SK-N-SH (cell line): Measurements from ENCODE around the gene FBXW5. TPM values are rescaled to one million over a fixed set of nuclear protein-coding genes. Genes with fewer than 3 reads are reported as not detected.

ENCODE experiments used
- CTCF ChIA-PET: fragments of 300-600, 350-600 bp; formaldehyde crosslinking; extraction: SDS; loops from one replicate; lab custom pipeline; 2021; lab: Yijun Ruan, JAX
- POLR2A ChIA-PET: fragments of 350-600 bp; sonication (Branson Sonifier 250); formaldehyde crosslinking; extraction: SDS; loops from one replicate; lab custom pipeline; 2020; ENCODE audit warnings: antibody characterized with exemption, inconsistent platforms; lab: Yijun Ruan, JAX
- DNase-seq: peaks from one replicate; pipeline ENCODE4 v3.0.0; 2012
- H2AFZ ChIP-seq: fragments of 200-600 bp; sonication (generic); 2 replicates; pipeline ENCODE4 v1.8.1; 2016; ENCODE audit warnings: antibody characterized with exemption, mild to moderate bottlenecking, low read depth
- H3F3A ChIP-seq: fragments of 200-600 bp; sonication (generic); replicated peaks from 2 replicates; pipeline ENCODE3; 2016; ENCODE audit warnings: antibody characterized with exemption, mild to moderate bottlenecking; ENCODE audit not compliant: insufficient read depth
- H3K27ac ChIP-seq, 2 experiments: fragments of 200-500 bp in 1 of 2; fragments of 200-600 bp in 1 of 2; sonication (Bioruptor generic) in 1 of 2; sonication (generic), shearing (Covaris generic) in 1 of 2; 2 replicates each; pipeline versions ENCODE4 v1.5.1 to v1.6.1; 2014 to 2016; ENCODE audit warnings: low read depth in 2 of 2, inconsistent platforms in 1 of 2, low read length in 1 of 2, mild to moderate bottlenecking in 1 of 2, mixed read lengths in 1 of 2
- H3K27me3 ChIP-seq: fragments of 200-600 bp; sonication (generic), shearing (Covaris generic); 2 replicates; pipeline ENCODE4 v1.6.1; 2016; ENCODE audit warnings: mixed run types; ENCODE audit not compliant: insufficient read depth
- H3K36me3 ChIP-seq, 2 experiments: fragments of 200-500 bp in 1 of 2; fragments of 200-600 bp in 1 of 2; sonication (Bioruptor generic) in 1 of 2; sonication (generic) in 1 of 2; replicated peaks in 1 of 2; 2 replicates each; pipeline versions ENCODE3 to v1.5.1; 2014 to 2016; ENCODE audit warnings: low read length in 1 of 2, mild to moderate bottlenecking in 1 of 2; ENCODE audit not compliant: insufficient read depth in 2 of 2, control insufficient read depth in 1 of 2
- H3K4me1 ChIP-seq, 2 experiments: fragments of 200-500 bp in 1 of 2; fragments of 200-600 bp in 1 of 2; sonication (Bioruptor generic) in 1 of 2; sonication (generic), shearing (Covaris generic) in 1 of 2; 2 replicates each; pipeline versions ENCODE4 v1.5.1 to v1.6.1; 2014 to 2016; ENCODE audit warnings: low read depth in 1 of 2, low read length in 1 of 2, mixed run types in 1 of 2; ENCODE audit not compliant: insufficient read depth in 2 of 2, control insufficient read depth in 1 of 2
- H3K4me2 ChIP-seq: fragments of 200-600 bp; sonication (generic), shearing (Covaris generic); 2 replicates; pipeline ENCODE4 v1.6.1; 2017; ENCODE audit warnings: mixed run types
- H3K4me3 ChIP-seq, 2 experiments: fragments of 200-500 bp in 1 of 2; fragments of 200-600 bp in 1 of 2; sonication (Bioruptor generic) in 1 of 2; sonication (generic), shearing (Covaris generic) in 1 of 2; 2 replicates each; pipeline versions ENCODE4 v1.5.1 to v1.8.1; 2014 to 2016; ENCODE audit warnings: low read depth in 2 of 2, inconsistent platforms in 1 of 2, low read length in 1 of 2, mild to moderate bottlenecking in 1 of 2, mixed read lengths in 1 of 2, moderate library complexity in 1 of 2
- H3K79me2 ChIP-seq: fragments of 200-600 bp; sonication (generic); 2 replicates; pipeline ENCODE4 v1.8.1; 2017; ENCODE audit warnings: mild to moderate bottlenecking; ENCODE audit not compliant: insufficient read depth
- H3K9ac ChIP-seq: fragments of 200-600 bp; sonication (generic); 2 replicates; pipeline ENCODE4 v1.6.1; 2017; ENCODE audit warnings: mixed run types
- H3K9me2 ChIP-seq: fragments of 200-600 bp; sonication (generic); 2 replicates; pipeline ENCODE4 v1.6.1; 2017; ENCODE audit warnings: mixed run types
- H3K9me3 ChIP-seq: fragments of 200-600 bp; sonication (generic); 2 replicates; pipeline ENCODE4 v1.6.1; 2017; ENCODE audit warnings: mixed run types, mild to moderate bottlenecking, moderate library complexity
- H4K20me1 ChIP-seq: fragments of 200-600 bp; sonication (generic); 2 replicates; pipeline ENCODE4 v1.6.1; 2017; ENCODE audit warnings: mild to moderate bottlenecking, mixed run types; ENCODE audit not compliant: insufficient read depth
- ELF1 ChIP-seq: IDR thresholded peaks from 2 replicates; pipeline ENCODE4 v1.4.0; 2012
- EP300 ChIP-seq, 2 experiments: IDR thresholded peaks; 2 replicates each; pipeline versions ENCODE4 v1.4.0 to v1.6.1; 2012; ENCODE audit warnings: borderline replicate concordance in 1 of 2, low read depth in 1 of 2, low read length in 1 of 2
- EZH2phosphoT487 ChIP-seq: fragments of 200-600 bp; sonication (generic); IDR thresholded peaks from 2 replicates; pipeline ENCODE4 v1.6.1; 2017; ENCODE audit warnings: low read depth, mixed run types, mild to moderate bottlenecking, antibody characterized with exemption, moderate library complexity, borderline replicate concordance
- FOSL2 ChIP-seq: IDR thresholded peaks from 2 replicates; pipeline ENCODE4 v1.4.0; 2012; ENCODE audit warnings: low read depth, mild to moderate bottlenecking, moderate library complexity, borderline replicate concordance
- FOXJ3 ChIP-seq: sonication (generic); formaldehyde crosslinking; IDR thresholded peaks from 2 replicates; pipeline ENCODE4 v1.5.1; 2020; ENCODE audit warnings: mild to moderate bottlenecking, missing genetic modification reagents
- JUND ChIP-seq: IDR thresholded peaks from 2 replicates; pipeline ENCODE4 v1.4.0; 2012
- NFIC ChIP-seq: IDR thresholded peaks from 2 replicates; pipeline ENCODE4 v1.4.0; 2012; ENCODE audit warnings: borderline replicate concordance
- NRF1 ChIP-seq: IDR thresholded peaks from 2 replicates; pipeline ENCODE4 v1.6.1; 2012; ENCODE audit warnings: low read depth, mild to moderate bottlenecking, low read length
- RAD21 ChIP-seq: IDR thresholded peaks from 2 replicates; pipeline ENCODE4 v1.6.1; 2012; ENCODE audit warnings: mild to moderate bottlenecking, low read length
- RFX5 ChIP-seq: IDR thresholded peaks from 2 replicates; pipeline ENCODE4 v1.6.1; 2012; ENCODE audit warnings: mild to moderate bottlenecking, improper control_type of control experiment, low read length
- RXRA ChIP-seq: IDR thresholded peaks from 2 replicates; pipeline ENCODE4 v1.4.0; 2012; ENCODE audit warnings: low read depth, mild to moderate bottlenecking, borderline replicate concordance
- SMC3 ChIP-seq: IDR thresholded peaks from 2 replicates; pipeline ENCODE4 v1.6.1; 2012; ENCODE audit warnings: low read depth, low read length, improper control_type of control experiment
- TAF1 ChIP-seq: IDR thresholded peaks from 2 replicates; pipeline ENCODE4 v1.6.1; 2012; ENCODE audit warnings: low read depth, mild to moderate bottlenecking, low read length, moderate library complexity, borderline replicate concordance
- TEAD4 ChIP-seq: IDR thresholded peaks from 2 replicates; pipeline ENCODE4 v1.4.0; 2012; ENCODE audit warnings: mild to moderate bottlenecking, borderline replicate concordance; ENCODE audit not compliant: insufficient read depth
- YY1 ChIP-seq: IDR thresholded peaks from 2 replicates; pipeline ENCODE4 v1.4.0; 2012; ENCODE audit warnings: low read depth, mild to moderate bottlenecking
- WGBS: methylation state at CpG from one replicate; pipeline ENCODE4 v1.1.6; 2017; ENCODE audit warnings: low lambda C conversion rate; 5-methylcytosine and 5-hydroxymethylcytosine counted together
- polyA plus RNA-seq, 3 experiments: library from polyadenylated mRNA; depleted of rRNA; stranded (reverse); fragments of >200 nt; gene quantifications; 2 replicates each; pipeline ENCODE4 v1.2.3, GENCODE V29; 2012
- TF ChIP-seq, protein P1 (sequence below): IDR thresholded peaks from 2 replicates; pipeline ENCODE4 v1.6.1; 2012; ENCODE audit warnings: mild to moderate bottlenecking, low read depth, low read length, moderate library complexity

Gene FBXW5
- polyA plus RNA-seq, 1 of the 3 experiments (the other 2 are of a cell fraction): 78.9 TPM

DNA sequence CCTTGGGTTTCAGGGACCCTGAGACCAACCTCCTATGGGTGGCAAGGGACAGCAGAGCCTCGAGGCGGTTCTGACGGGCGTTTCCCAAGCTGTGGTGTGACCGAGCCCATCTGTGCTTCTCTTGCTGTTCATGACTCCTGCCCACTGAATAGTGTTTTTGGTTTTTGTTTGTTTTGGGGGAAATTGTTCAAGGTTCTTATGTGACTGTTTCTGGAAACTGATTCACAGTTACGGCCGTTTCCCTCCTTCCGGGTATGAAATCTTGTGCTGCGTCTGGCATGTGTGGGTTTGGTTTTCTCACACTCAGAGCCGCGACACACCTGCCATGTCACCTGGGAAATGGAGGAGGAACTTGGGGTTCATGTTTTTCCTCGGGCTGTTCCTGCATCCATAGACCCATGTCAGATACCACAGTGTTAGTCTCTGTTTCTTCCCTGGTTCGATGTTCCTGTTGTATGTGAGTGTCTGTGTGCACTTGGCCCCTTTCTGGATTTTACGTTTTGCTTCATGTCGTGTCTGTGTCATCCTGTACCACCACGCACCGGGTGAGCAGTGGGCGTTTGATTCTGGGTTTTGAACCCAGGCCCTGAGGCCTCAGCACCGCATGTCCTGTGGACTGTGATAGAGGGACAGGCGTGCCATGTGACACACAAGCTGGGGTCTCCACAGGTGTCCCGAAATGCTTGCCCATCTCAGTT is 28.8 kb downstream of the FBXW5 start:
- H3K27me3 ChIP-seq: no peaks in the 10 kb centered on the region
- CTCF ChIA-PET: interaction anchor here (2.0 kb wide), 1 partner anchor 129 kb away, joined by 4 read pairs; no protein-coding TSS in a partner anchor
- H3K9me3 ChIP-seq: no peaks in the 10 kb centered on the region
- H3K27ac ChIP-seq: no peak overlapping the region
- no peak overlapping the region for H2AFZ ChIP-seq
- H3K4me2 ChIP-seq: no peak overlapping the region
- TF ChIP-seq RXRA (no peak), FOSL2 (no peak), TAF1 (no peak), RFX5 (no peak), SMC3 (no peak), TEAD4 (no peak), JUND (no peak)
- TF ChIP-seq, protein P1, sequence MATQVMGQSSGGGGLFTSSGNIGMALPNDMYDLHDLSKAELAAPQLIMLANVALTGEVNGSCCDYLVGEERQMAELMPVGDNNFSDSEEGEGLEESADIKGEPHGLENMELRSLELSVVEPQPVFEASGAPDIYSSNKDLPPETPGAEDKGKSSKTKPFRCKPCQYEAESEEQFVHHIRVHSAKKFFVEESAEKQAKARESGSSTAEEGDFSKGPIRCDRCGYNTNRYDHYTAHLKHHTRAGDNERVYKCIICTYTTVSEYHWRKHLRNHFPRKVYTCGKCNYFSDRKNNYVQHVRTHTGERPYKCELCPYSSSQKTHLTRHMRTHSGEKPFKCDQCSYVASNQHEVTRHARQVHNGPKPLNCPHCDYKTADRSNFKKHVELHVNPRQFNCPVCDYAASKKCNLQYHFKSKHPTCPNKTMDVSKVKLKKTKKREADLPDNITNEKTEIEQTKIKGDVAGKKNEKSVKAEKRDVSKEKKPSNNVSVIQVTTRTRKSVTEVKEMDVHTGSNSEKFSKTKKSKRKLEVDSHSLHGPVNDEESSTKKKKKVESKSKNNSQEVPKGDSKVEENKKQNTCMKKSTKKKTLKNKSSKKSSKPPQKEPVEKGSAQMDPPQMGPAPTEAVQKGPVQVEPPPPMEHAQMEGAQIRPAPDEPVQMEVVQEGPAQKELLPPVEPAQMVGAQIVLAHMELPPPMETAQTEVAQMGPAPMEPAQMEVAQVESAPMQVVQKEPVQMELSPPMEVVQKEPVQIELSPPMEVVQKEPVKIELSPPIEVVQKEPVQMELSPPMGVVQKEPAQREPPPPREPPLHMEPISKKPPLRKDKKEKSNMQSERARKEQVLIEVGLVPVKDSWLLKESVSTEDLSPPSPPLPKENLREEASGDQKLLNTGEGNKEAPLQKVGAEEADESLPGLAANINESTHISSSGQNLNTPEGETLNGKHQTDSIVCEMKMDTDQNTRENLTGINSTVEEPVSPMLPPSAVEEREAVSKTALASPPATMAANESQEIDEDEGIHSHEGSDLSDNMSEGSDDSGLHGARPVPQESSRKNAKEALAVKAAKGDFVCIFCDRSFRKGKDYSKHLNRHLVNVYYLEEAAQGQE: no peak
- no peaks in the 10 kb centered on the region for H3K9me2 ChIP-seq
- no peaks in the 10 kb centered on the region for H4K20me1 ChIP-seq
- peaks cover 0 to 29% of the 10 kb centered on the region in 2 experiments for H3K36me3 ChIP-seq
- H3K4me1 ChIP-seq: no peaks in the 10 kb centered on the region
- WGBS: 93% methylated on average over 21 of the region's 21 CpGs
- POLR2A ChIA-PET: interaction anchor here (1.0 kb wide), 1 partner anchor 8 kb away, joined by 5 read pairs; no protein-coding TSS in a partner anchor
- H3K4me3 ChIP-seq: no peak overlapping the region
- DNase-seq: no peak
- H3F3A ChIP-seq: no peaks in the 10 kb centered on the region
- no peak overlapping the region for H3K9ac ChIP-seq
- H3K79me2 ChIP-seq: no peaks in the 10 kb centered on the region

DNA sequence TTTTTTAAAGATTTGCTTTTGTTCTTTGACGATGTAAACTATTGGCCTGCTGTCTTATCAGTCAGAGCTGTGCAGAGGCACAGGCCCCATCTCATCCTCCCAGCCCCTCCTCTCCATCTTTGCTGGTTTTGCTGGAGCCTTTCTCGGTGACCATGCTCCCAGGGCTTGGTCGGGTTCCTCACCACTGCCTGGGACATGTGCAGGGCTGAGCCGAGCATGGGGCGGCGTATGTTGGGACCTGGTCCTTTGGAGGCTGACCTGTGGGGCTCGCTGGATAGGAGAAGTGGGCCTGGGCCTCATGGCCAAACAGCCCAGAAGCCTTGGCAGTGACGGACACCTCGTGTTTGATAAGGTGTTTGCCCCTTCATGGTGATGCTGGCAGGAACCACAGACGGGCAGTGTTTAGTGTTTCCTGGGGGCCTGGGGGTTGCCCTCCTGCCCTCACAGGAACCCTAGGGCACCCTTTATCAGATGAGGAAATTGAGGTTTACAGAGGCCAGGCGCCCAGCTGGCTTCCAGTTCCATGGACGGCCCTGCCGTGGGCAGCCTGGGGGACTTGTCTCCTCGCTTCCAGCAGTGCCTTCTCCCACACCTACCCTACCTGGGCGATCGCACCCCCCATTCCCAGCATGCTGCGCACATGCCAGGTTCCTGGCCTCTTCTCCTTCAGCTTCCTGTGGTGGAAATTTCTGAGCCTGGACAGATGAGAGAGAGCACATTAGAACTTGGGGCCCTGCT is 30.7 kb downstream of the FBXW5 start:
- no peak overlapping the region for H3K9ac ChIP-seq
- DNase-seq: no peak
- no peak overlapping the region for H3K4me3 ChIP-seq
- no peaks in the 10 kb centered on the region for H3K9me3 ChIP-seq
- no peaks in the 10 kb centered on the region for H3F3A ChIP-seq
- H3K4me1 ChIP-seq: no peaks in the 10 kb centered on the region
- no peak overlapping the region for H2AFZ ChIP-seq
- TF ChIP-seq EZH2phosphoT487 (no peak), ELF1 (no peak), NRF1 (no peak), YY1 (no peak), EP300 (IDR thresholded peaks at IDR 0.05; ENCODE audit: borderline replicate concordance in 1 of 2, low read depth in 1 of 2, low read length in 1 of 2) (no peak), RAD21 (no peak), NFIC (no peak), FOXJ3 (CRISPR knock-in tag) (no peak)
- TF ChIP-seq, all 33 proteins: peak for 0
- Histone ChIP-seq H3K36me3 (peaks cover 0 to 28% of the 10 kb centered on the region in 2 experiments), H4K20me1 (no peaks in the 10 kb centered on the region), H3K27ac (no peak overlapping the region), H3K27me3 (no peaks in the 10 kb centered on the region), H3K9me2 (no peaks in the 10 kb centered on the region), H3K79me2 (no peaks in the 10 kb centered on the region), H3K4me2 (no peak overlapping the region)
- CTCF ChIA-PET: interaction anchor here (1.0 kb wide), 1 partner anchor 34 kb away, joined by 3 read pairs; no protein-coding TSS in a partner anchor
- POLR2A ChIA-PET: no interaction called here
- WGBS: 89% methylated on average over 15 of the region's 17 CpGs
